Stromal cell of bone marrow (primary cell): ENCODE results near the gene TPRN.
A peak's percentile ranks its signal among the peaks of the same experiment; 100 is the strongest.

Experiments used
- DNase-seq: peaks from one replicate; pipeline ENCODE4 v3.0.0-alpha.2; 2012; ENCODE audit warnings: low read depth

TPRN gene

GRCh38 chr9:137236238-137236935, 35.8 kb upstream of the TPRN start:
- peak; percentile 40 for DNase-seq

DNA sequence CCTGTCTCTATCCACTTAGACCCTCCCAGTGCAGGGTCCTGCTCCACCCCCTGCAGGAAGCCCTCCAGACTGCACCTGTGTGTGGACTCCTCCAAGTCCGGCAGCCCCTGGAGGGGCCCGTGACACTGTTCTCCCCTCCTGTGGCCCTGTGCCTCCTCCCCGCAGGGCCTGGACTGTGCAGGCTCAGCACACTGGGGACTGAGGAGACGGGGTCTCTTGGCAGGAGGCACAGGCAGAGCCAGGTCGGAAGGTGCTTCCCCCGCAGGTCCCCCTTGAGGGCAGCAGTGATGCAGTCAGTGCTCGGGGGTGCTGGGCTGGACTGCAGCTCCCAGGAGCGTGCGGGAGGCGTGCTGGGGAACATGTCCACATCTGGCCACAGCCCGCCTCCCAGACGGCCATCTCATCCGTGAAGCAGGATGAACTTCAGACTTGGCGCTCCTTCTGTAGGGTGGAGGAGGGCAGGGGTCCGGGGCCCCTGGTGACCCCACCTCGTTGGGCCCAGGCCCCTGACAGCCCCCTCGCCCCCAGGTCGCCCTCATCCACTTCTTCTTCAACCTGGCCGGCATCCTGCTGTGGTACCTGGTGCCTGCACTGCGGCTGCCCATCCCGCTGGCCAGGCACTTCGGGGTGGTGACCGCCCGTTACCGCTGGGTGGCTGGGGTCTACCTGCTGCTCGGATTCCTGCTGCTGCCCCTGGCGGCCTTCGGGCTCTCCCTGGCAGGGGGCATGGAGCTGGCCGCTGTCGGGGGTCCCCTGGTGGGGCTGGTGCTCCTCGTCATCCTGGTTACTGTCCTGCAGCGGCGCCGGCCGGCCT, 35.1 kb upstream of the TPRN start:
- no peak for DNase-seq

- no peak for DNase-seq
Measured at GRCh38 chr9:137234758-137235423, 34.4 kb upstream of the TPRN start.

GRCh38 chr9:137234055-137234697, 33.6 kb upstream of the TPRN start:
- no peak for DNase-seq

DNA sequence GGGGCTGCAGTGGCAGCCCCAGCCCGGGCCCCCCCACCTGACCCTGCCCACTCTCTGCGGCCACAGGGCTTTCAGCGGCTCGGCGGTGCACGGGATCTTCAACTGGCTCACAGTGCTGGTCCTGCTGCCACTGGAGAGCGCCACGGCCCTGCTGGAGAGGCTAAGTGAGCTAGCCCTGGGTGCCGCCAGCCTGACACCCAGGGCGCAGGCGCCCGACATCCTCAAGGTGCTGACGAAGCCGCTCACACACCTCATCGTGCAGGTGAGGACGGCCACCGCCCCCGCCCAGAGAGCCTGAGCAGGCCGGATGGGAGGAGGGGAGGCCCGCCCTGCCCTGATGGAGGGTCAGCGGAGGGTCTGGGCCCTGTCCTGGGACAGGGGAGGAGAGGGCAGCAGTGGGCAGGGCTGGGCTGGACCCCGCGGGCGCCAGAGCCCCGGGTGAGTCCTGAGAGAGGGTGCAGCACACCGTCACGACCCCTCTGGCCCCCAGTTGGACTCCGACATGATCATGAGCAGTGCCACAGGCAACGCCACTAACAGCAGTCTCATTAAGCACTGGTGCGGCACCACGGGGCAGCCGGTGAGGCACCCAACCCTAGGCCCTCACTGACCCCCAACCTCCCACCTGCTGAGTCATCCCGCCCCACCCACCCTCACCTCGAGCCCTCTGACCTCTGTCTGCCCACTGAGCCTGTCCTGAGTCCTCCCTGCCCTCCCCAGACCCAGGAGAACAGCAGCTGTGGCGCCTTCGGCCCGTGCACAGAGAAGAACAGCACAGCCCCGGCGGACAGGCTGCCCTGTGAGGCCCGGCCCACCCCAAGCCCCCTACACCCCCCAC, 32.8 kb upstream of the TPRN start:
- no peak for DNase-seq

DNA sequence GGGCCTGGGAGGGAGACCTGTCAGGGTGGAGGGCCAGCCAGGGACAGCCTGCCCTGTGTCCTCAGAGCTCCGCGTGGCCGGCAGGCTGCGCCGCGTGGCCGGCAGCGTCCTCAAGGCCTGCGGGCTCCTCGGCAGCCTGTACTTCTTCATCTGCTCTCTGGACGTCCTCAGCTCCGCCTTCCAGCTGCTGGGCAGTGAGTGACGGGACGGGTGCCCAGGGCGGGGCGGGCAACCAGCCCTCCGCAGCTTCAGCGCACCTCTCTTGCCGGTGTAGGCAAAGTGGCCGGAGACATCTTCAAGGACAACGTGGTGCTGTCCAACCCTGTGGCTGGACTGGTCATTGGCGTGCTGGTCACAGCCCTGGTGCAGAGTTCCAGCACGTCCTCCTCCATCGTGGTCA, 32.0 kb upstream of the TPRN start:
- DNase-seq = no peak

- no peak for DNase-seq
Measured at GRCh38 chr9:137232101-137232500, 31.6 kb upstream of the TPRN start.

DNA sequence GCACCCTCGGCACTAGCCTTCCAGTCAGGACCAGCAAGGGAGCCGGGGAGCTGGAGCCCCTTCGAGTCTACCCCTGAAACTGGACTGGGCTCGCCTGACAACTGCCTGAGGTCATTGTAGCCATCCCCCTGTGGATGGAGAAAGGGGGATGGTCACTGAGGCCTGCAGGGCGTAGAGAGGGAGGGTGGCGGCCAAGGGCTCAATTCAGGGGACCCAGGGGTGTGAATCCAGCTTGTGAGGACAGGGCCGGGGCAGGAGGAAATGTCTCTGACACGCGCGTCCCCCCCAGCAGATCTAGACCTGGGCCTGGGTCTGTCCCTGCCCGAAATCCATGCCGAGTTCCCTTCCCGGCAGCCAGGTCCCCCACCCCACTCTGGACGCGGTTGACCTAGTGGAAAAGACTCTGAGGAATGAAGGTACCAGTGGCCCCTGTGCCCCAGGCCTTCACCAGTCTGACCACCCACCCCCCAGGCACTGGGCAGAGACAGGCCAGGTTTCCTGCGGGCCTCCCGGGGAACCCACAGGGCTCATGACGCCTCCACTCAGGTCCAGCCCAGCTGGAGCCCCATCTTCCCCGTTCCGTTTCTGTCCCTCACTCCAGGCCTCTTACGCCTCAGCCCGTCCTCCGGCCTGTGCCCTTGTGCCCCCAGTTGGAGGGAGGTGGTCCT, 31.0 kb upstream of the TPRN start:
- DNase-seq = no peak

DNA sequence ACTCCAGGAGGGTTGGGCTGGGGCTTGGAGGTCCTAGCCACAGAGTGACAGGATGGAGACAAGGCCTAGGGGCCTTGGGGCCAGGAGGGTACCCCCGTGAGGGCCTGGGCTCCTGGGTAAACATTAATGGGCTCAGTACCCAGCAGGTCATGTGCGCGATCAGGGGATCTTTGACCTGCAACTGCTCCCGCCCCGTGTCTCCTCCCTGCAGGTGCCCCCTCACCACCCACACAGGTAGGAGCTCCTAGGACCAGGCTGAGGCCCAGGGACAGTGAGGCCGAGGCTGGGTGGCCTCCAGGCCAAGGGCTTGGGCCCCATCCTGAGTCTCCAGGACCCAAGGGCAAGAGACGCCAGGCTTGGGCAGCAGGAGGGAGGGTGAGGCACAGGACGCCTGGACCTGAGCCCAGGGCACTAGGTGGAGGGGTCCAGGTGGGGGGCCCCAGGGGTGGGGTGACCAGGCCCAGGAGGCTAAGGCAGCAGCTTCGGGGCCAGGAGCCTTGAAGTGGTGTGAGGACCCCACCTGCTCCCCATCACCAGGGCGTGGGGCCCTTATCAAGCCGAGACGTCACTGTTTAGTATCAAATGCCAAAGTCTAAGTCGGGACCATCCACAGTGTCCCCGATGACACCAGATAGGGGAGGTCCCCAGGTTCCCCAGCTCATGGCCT, 30.3 kb upstream of the TPRN start, which contains the start of gene SLC34A3:
TSS of gene SLC34A3 (plus strand) at position 197 of the 667 bp plus-strand sequence. CDS start 802 bp downstream, outside the sequence.
- DNase-seq = no peak

GRCh38 chr9:137229903-137230704, 29.6 kb upstream of the TPRN start:
- DNase-seq = no peak

DNA sequence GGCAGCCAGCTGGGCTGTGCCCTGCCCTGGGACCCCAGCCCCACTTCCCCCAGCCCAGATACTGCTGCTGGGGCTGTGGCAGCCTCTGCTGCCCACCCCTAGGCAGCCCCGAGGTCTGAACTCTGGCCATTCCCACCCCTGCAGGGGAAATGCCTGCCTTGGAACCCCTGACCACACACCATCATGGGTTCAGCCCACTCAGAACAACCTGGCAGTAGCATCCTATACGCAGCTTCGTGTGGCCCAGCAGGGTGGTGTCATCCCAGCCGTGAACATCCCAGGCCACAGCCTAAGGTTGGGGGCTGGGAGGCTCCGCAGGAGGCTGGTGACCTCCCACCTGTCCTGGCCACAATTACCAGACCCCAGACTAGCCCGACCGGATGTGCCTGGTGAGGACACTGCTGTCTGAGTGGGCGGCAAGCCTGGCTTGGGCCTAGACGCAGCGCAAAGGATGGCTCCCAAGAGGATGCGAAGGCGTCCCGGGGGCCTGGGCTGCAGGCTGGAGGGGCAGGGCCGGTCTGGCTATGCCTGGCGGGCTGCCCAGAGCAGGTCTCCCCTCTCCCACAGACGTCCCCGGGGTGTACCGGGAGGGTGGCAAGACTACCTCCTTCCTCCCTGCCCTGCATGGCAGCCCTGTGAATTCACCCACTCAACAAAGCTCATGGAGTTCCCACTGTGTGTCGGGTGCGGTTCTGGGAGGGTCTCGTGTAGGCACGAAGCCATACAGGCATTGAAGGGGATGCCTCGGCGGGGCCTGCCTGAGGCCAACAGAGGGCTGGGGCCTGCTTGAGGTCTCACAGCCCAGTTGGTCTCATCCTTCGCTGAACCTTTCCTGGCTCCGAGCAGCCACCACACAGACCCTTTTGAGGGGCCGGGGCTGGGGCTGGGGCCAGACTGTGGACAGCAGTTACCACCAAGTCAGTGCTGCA, 28.7 kb upstream of the TPRN start:
- DNase-seq = no peak

DNA sequence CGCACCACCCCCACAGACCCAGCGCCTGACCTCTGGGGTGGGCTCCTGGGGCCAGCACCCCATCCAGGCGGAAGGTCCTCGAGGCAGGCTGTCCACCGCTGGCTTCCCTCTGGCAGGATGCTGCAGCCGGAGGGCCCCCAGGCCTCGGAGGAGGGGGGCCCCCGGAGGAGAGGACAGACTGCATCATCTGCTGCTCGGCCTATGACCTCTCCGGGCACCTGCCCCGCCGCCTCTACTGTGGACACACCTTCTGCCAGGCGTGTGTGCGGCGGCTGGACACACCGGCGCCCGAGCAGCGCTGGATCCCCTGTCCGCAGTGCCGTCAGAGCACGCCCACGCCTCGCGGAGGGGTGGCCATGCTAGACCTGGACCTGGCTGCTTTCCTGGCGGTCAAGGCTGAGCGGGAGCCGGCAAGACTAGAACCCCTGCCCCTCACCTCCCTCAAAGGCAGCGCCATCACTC, 28.0 kb upstream of the TPRN start:
- no peak for DNase-seq

DNA sequence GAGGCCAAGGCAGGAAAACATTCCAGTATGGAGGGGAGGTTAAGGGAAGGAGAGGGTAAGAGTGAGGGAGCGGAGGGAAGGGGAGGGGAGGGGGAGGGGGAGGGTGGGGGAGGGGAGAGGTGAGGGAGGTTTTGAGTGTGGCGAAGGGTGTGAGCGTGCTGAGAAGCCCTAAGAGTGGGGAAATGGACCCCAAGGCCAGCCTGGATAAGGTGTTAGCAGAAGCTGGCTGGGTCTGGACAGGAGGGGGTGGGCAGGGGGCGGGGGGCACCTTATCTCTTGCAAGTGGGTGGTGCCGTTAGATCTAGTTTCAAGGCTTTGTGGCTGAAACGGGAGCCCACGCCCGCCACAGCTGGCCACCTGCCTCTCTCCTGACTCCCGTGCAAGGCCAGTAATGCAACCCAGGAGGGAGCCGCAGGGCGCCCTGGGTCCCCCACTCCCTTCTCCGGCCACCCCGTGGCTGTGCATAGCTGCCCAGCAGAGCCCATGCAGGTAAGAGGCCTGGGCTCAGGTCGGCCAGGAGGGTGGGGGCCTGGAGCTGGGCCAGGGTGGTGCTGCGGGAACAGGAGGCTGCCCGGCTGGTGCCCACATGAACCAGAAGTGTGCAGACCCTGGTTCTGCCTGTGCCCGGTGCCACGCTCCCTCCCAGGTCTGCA, 27.4 kb upstream of the TPRN start:
- no peak for DNase-seq

DNA sequence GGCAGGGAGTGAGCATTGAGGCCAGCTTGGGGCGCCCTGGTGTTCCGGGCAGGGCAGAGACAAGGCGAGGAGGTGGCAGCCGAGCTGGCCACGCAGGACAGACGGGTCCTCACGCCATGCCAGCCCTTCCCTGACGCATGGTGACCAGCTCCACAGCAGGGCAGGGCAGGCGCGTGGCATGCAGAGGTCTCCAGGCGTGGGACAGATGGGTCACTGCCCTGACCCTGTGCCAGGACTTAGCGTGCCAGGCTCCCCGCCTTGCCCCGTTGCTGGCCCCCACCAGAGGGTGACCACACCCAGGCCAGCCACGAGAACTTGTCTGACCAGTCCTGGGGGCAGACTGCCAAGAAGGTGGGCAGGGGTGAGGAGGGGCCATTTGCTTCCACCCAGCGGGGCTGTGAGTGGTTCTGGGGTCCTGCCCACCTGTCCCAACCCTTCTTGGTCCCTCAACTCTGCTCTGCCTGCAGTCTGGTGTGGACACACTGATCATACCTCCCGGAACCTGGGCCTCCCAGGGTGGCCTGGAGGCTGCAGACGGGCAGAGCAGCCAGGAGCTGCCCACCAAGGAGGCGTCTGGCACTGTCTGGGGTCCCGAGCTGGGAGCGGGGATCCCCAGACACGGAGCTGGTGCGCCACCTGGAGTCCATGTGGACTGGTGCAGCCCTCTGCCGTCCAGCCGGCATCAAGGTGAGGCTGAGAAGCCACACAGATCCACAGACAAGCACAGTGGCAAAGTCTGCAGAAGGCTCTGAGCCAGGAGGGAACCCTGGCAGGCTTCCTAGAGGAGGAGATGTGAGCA, 26.7 kb upstream of the TPRN start, which contains the start of gene RNF224:
TSS of gene RNF224 (plus strand) at position 449 of the 799 bp plus-strand sequence. CDS start 834 bp downstream, outside the sequence.
- DNase-seq = no peak

- DNase-seq = no peak
Measured at GRCh38 chr9:137226338-137227053, 26.0 kb upstream of the TPRN start.
